ENCODE data around the gene CDKN1B. TPM values are rescaled to one million over a fixed set of nuclear protein-coding genes. Genes with fewer than 3 reads are reported as not detected.

The CDKN1B gene
- total and polyA plus RNA-seq, 2 experiments from 2014 or later: 9.3 to 27.9 TPM

GRCh38 chr12:12671850-12672660 is 45.1 kb upstream of the CDKN1B start (continued):
- TF ChIP-seq ZNF462 (CRISPR knock-in tag; IDR thresholded peaks at IDR 0.05) (no peak), EZH2phosphoT487 (IDR thresholded peaks at IDR 0.05; ENCODE audit: unreplicated experiment) (no peak), POLR2AphosphoS5 (IDR thresholded peaks at IDR 0.05; ENCODE audit: low read depth) (no peak), ZNF114 (CRISPR knock-in tag; IDR thresholded peaks at IDR 0.05) (no peak), CREB1 (CRISPR knock-in tag; IDR thresholded peaks at IDR 0.05; ENCODE audit: low read depth) (no peak), ETS1 (IDR thresholded peaks at IDR 0.05) (no peak), JUNB (IDR thresholded peaks at IDR 0.05; ENCODE audit: unreplicated experiment) (no peak)

GRCh38 chr12:12673296-12673695 is 43.9 kb upstream of the CDKN1B start:
- H3K27me3 ChIP-seq (ENCODE audit: insufficient read depth): peaks cover 47% of the 10 kb centered on the region
- H3F3A ChIP-seq (replicated peaks; ENCODE audit: low read depth): no peaks in the 10 kb centered on the region
- H2AFZ ChIP-seq: no peak overlapping the region
- H3K4me1 ChIP-seq (ENCODE audit: insufficient read depth): peaks cover 12% of the 10 kb centered on the region; the same call in 1 of the 2 replicates
- H3K36me3 Mint-ChIP-seq (ENCODE audit: low read depth): peaks cover 11% of the 10 kb centered on the region
- no peak for DNase-seq (ENCODE audit: low spot score)
- no peak overlapping the region for H3K4me3 ChIP-seq
- H3K27ac ChIP-seq (ENCODE audit: low read depth): no peak overlapping the region
- no peak overlapping the region for H3K27ac Mint-ChIP-seq
- H3K4me2 ChIP-seq: no peak overlapping the region
- no peaks in the 10 kb centered on the region for H3K9me2 ChIP-seq (ENCODE audit: insufficient read depth)
- no peaks in the 10 kb centered on the region for H3K36me3 ChIP-seq (ENCODE audit: insufficient read depth)
- no peak for ATAC-seq
- H3K4me3 Mint-ChIP-seq: no peak overlapping the region
- H3K9me3 Mint-ChIP-seq: no peaks in the 10 kb centered on the region
- H3K79me2 ChIP-seq (replicated peaks; ENCODE audit: insufficient read depth): peaks cover 7% of the 10 kb centered on the region; the same call in 1 of the 2 replicates
- peaks cover 20% of the 10 kb centered on the region for H3K4me1 Mint-ChIP-seq
- peaks cover 14% of the 10 kb centered on the region for H4K20me1 ChIP-seq (replicated peaks; ENCODE audit: insufficient read depth)
- peaks cover 48% of the 10 kb centered on the region for H3K27me3 Mint-ChIP-seq (ENCODE audit: insufficient read depth, low read depth, poor library complexity)
- TF ChIP-seq REST (IDR thresholded peaks at IDR 0.05; ENCODE audit: unreplicated experiment) (no peak), ZNF331 (CRISPR knock-in tag; IDR thresholded peaks at IDR 0.05; ENCODE audit: low read depth) (no peak), CTCF (conservative IDR thresholded peaks at IDR 0.05; ENCODE audit: low read depth in 2 of 2) (no peak), CREB1 (CRISPR knock-in tag; IDR thresholded peaks at IDR 0.05; ENCODE audit: low read depth) (no peak), EZH2phosphoT487 (IDR thresholded peaks at IDR 0.05; ENCODE audit: unreplicated experiment) (no peak)

Data from GM23338 (cell line).